ENCODE data around the gene PXN. TPM values are rescaled to one million over a fixed set of nuclear protein-coding genes. Genes with fewer than 3 reads are reported as not detected.
"Not testable (repeated sequence)": the region's sequence is repeated elsewhere in the genome, so short reads cannot be mapped to it uniquely, and the experiment has no call there.

The PXN gene
- total RNA-seq, 2 donors from 2014 or later, result 93.0 to 105 TPM

GRCh38 chr12:120194534-120195395 is 70.8 kb downstream of the PXN start, which contains the start of gene GCN1:
Gene GCN1 (minus strand): TSS chr12:120194715. CDS start chr12:120194697, 18 bp downstream.
- H3K4me1 ChIP-seq (ENCODE audit: control insufficient read depth in 1 of 2, low read depth in 2 of 2), result peaks cover 24 to 28% of the 10 kb centered on the region in 2 donors
- peaks cover 24% of the 10 kb centered on the region for H3K36me3 ChIP-seq
- DNase-seq (ENCODE audit: low spot score) (peak; percentile 11), ATAC-seq (ENCODE audit: insufficient number of reproducible peaks, low FRiP score, low read depth) (peak; percentile 76)
- H3K4me3 ChIP-seq, result peak within 1 kb of the TSS; percentile 87
- H3K27ac ChIP-seq, result peak within 1 kb of the TSS; percentile 78 to 82
- no peak for TF ChIP-seq CTCF (IDR thresholded peaks at IDR 0.05)
- H3K9me3 ChIP-seq, result no peaks in the 10 kb centered on the region
- H3K27me3 ChIP-seq (replicated peaks; ENCODE audit: insufficient read depth), result no peaks in the 10 kb centered on the region

- ATAC-seq (ENCODE audit: insufficient number of reproducible peaks, low FRiP score, low read depth) (no peak), DNase-seq (ENCODE audit: low spot score) (no peak)
- H3K27me3 ChIP-seq (replicated peaks; ENCODE audit: insufficient read depth), result no peaks in the 10 kb centered on the region
- H3K27ac ChIP-seq, result peak overlapping the region; percentile 78 to 82
- no peak for TF ChIP-seq CTCF (IDR thresholded peaks at IDR 0.05)
- no peaks in the 10 kb centered on the region for H3K9me3 ChIP-seq
- H3K4me3 ChIP-seq, result peak overlapping the region; percentile 87
- H3K36me3 ChIP-seq, result peaks cover 28% of the 10 kb centered on the region
- H3K4me1 ChIP-seq (ENCODE audit: control insufficient read depth in 1 of 2, low read depth in 2 of 2), result peaks cover 18 to 22% of the 10 kb centered on the region in 2 donors
Measured at GRCh38 chr12:120194226-120194533, 71.3 kb downstream of the PXN start.

- not testable (repeated sequence) for H3K9me3 ChIP-seq; H3K27ac ChIP-seq; DNase-seq (ENCODE audit: low spot score); H3K27me3 ChIP-seq (replicated peaks; ENCODE audit: insufficient read depth); ATAC-seq (ENCODE audit: insufficient number of reproducible peaks, low FRiP score, low read depth)
- H3K4me3 ChIP-seq, result peak overlapping the region; percentile 87
- peaks cover 15 to 16% of the 10 kb centered on the region in 2 donors for H3K4me1 ChIP-seq (ENCODE audit: control insufficient read depth in 1 of 2, low read depth in 2 of 2)
- peaks cover 26% of the 10 kb centered on the region for H3K36me3 ChIP-seq
Measured at GRCh38 chr12:120193286-120193685, 72.2 kb downstream of the PXN start.

GRCh38 chr12:120190985-120191480 is 74.5 kb downstream of the PXN start:
- DNase-seq (ENCODE audit: low spot score) (no peak), ATAC-seq (ENCODE audit: insufficient number of reproducible peaks, low FRiP score, low read depth) (no peak)
- peaks cover 15 to 16% of the 10 kb centered on the region in 2 donors for H3K4me1 ChIP-seq (ENCODE audit: control insufficient read depth in 1 of 2, low read depth in 2 of 2)
- no peak for TF ChIP-seq CTCF (IDR thresholded peaks at IDR 0.05)
- H3K27ac ChIP-seq, result no peak overlapping the region
- no peak overlapping the region for H3K4me3 ChIP-seq
- no peaks in the 10 kb centered on the region for H3K9me3 ChIP-seq
- H3K36me3 ChIP-seq, result peaks cover 28% of the 10 kb centered on the region
- H3K27me3 ChIP-seq (replicated peaks; ENCODE audit: insufficient read depth), result no peaks in the 10 kb centered on the region

- Histone ChIP-seq H3K4me1 (ENCODE audit: control insufficient read depth in 1 of 2, low read depth in 2 of 2) (peaks cover 13 to 16% of the 10 kb centered on the region in 2 donors), H3K9me3 (no peaks in the 10 kb centered on the region), H3K36me3 (peaks cover 33% of the 10 kb centered on the region), H3K4me3 (no peak overlapping the region), H3K27ac (no peak overlapping the region), H3K27me3 (replicated peaks; ENCODE audit: insufficient read depth) (no peaks in the 10 kb centered on the region)
- TF ChIP-seq CTCF (IDR thresholded peaks at IDR 0.05), result no peak
- no peak for DNase-seq (ENCODE audit: low spot score)
- no peak for ATAC-seq (ENCODE audit: insufficient number of reproducible peaks, low FRiP score, low read depth)
Measured at GRCh38 chr12:120190386-120190785, 75.1 kb downstream of the PXN start.

All from thoracic aorta (tissue), 2 donors.